Measurements from ENCODE around the gene PCSK7.
A peak's percentile ranks its signal among the peaks of the same experiment; 100 is the strongest.
"Not testable (repeated sequence)": the region's sequence is repeated elsewhere in the genome, so short reads cannot be mapped to it uniquely, and the experiment has no call there.

PCSK7 gene, protein sequence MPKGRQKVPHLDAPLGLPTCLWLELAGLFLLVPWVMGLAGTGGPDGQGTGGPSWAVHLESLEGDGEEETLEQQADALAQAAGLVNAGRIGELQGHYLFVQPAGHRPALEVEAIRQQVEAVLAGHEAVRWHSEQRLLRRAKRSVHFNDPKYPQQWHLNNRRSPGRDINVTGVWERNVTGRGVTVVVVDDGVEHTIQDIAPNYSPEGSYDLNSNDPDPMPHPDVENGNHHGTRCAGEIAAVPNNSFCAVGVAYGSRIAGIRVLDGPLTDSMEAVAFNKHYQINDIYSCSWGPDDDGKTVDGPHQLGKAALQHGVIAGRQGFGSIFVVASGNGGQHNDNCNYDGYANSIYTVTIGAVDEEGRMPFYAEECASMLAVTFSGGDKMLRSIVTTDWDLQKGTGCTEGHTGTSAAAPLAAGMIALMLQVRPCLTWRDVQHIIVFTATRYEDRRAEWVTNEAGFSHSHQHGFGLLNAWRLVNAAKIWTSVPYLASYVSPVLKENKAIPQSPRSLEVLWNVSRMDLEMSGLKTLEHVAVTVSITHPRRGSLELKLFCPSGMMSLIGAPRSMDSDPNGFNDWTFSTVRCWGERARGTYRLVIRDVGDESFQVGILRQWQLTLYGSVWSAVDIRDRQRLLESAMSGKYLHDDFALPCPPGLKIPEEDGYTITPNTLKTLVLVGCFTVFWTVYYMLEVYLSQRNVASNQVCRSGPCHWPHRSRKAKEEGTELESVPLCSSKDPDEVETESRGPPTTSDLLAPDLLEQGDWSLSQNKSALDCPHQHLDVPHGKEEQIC

GRCh38 chr11:117231842-117232091, at the start of gene PCSK7:
PCSK7 (minus strand) TSS chr11:117232073; CDS start chr11:117229844, 2,229 bp downstream.
- DNase-seq, result no peak

- DNase-seq, result no peak
Measured at GRCh38 chr11:117281159-117281558, 49.3 kb upstream of the PCSK7 start.

DNA sequence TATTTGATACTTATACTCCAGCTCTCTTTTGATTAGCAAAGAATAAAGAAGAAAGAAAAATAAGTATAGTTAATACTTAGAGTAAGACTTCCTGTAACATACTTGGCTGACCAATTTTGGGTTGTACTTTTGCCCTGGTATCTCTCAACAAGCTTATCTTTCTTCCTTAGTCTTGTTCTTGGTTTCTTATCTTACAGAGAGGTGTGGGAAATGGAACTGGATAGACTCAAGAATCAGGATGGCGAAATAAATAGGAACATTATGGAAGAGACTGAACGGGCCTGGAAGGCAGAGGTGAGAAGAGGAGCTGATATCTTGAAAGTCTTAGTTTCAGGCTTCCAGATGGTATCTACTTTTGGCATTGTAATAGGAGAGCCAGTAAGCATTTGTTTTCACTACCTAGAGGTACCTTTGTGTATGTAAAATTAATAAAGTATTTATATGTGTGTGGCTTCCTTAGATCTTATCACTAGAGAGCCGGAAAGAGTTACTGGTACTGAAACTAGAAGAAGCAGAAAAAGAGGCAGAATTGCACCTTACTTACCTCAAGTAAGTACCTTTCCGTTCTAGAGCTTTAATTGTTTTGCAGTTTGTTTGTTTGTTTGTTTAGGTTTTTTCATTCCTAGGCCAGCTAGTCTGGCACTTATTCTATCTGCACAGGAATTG, 48.0 kb upstream of the PCSK7 start:
- DNase-seq, result no peak

DNA sequence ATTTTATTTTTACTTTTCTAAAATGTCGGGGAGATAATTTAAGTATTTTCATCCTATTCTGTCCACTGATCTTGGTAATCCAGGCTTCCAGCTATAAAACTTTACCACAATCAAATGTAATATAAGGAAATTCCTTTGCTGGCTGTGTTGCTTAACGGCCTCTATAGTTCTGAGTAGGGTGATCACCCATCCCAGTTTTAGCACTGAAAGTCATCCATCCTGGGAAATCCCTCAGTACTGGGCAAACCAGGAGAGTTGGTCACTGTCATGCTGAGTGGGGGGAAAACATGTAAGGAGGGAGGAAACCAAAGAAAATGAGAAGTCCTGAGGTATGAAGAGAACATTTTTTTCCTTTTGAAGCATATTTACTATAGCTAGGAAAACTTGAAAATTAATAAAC, 46.5 kb upstream of the PCSK7 start:
- DNase-seq, result no peak

DNA sequence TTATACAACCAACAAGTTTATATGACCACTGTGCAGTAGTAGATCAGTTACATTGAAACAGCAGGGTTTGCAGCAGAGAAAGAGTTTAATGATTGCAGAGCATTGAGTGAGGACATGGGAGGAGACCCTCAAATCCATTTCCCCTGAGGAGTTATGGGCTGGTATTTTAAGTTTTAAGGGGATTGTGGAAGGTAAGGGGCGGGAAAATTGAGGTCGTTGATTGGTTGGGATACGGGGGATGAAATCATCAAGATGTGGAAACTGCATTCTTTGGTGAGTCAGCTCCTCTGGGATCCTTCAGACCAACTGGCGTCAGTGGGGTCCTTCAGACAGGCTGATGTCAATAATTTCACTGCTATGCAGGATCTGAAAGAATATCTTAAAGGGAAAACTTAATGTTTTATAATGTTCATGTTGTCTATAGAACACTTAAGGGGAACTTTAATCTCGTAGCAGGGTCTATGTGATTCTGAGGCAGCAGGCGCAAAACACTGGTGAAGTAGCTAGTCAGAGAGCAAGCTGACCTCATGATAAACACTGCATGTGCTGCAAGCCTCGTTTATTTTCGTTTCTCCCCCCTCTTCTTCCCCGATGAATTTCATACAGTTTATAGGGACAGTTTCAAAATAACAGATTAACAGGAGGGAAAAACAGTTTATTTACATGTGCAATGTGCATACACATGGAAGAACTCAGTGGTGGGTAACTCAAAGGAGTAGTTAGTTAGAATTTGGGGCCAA, 41.8 kb upstream of the PCSK7 start:
- DNase-seq, result no peak

GRCh38 chr11:117272175-117272574, 40.3 kb upstream of the PCSK7 start:
- DNase-seq, result not testable (repeated sequence)

DNA sequence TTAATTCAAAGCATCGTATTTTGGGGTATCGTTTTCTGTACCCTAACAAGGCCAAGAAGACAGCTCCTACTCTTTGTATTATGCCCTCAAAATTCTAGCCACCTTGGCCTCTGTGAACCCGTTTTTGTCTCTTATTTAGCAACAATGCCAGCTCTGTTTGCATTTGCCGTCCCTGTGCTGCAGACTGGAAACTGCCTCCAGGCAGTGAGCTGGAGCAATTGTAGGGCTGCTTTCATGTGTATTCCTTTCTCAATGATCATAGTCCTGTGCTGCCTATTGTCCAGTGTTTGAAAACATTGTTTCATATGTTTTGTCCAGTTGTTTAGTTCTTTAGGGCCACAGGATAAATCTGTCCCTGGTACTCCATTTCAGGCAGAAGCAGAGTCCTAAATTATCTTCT, 39.3 kb upstream of the PCSK7 start:
- DNase-seq, result no peak

DNA sequence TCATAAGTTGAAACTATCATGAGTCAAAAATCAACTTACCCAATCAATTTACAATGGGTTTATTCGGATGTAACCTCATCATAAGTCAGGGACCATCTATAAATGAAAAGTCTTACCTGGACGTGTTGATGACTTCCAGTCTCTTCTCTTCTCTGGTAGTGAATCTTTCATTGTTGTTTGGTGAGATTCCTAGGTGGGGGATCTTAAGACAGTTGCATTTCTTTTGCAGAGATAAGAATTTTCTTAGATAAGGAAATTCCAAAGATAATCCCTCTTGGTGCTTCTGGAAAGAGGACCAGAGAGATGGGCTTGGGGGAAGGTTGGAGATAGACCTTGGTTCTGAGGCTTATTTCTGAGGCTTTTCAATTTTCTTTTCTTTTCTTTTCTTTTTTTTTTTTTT, 38.0 kb upstream of the PCSK7 start:
- no peak for DNase-seq

GRCh38 chr11:117265745-117266144, 33.9 kb upstream of the PCSK7 start:
- no peak for DNase-seq

- not testable (repeated sequence) for DNase-seq
Measured at GRCh38 chr11:117264624-117265323, 32.9 kb upstream of the PCSK7 start.

- DNase-seq, result no peak
Measured at GRCh38 chr11:117259417-117259816, 27.5 kb upstream of the PCSK7 start.

DNA sequence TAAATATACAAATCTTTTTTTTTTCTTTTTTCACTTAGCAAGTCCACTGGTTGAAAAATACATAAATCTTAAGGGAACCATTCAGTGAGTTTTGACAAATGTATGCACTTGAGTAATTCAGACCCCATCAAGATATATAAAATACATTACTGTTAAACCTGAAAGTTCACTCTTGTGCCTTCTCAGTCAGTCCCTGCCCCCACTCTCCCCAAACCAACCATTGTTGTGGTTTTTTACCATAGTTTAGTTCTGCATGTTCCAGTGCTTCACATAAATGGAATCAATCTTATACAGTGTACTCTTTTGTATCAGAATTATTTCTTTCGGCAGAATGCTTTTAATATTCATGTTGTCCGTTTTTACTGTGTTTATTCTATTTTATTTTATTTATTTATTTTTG, 26.7 kb upstream of the PCSK7 start:
- no peak for DNase-seq

GRCh38 chr11:117256573-117256972, 24.7 kb upstream of the PCSK7 start:
- no peak for DNase-seq

DNA sequence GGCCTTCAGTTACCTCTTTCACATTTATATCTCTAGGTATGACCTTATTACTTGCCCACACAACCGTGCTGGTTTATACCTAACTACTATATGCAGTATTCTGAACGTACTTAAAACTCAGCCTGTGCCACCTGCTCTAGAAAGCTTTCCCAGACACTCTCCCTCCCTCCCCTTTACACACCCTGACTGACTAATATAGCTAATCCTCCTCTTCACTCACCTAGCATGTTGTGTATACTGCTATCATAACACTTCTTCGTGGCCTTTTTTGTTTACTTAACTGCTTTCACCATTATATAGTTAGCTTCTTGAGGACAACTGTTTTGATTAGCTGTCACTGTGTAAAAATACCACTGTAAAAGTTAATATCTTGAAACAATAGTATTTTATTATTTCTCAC, 24.1 kb upstream of the PCSK7 start:
- no peak for DNase-seq

DNA sequence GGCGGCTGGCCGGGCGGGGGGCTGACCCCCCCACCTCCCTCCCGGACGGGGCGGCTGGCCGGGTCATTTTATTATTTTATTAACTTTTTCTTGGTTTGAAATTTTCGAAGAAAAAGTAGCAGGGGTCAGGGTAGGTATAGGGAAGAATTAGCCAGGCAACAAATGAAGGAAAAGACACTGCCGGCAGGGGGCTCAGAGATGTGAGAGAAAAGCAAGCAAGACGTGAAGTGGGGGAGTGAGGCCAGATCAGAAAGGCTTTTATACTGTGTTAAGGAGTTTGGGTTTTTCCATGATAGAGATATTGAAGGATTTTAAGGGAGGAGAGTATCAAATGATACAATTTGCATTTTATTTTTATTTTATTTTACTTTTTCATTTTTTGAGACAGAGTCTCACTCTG, 19.6 kb upstream of the PCSK7 start:
- no peak for DNase-seq

GRCh38 chr11:117249571-117249970, 17.7 kb upstream of the PCSK7 start:
- no peak for DNase-seq

GRCh38 chr11:117248341-117248740, 16.5 kb upstream of the PCSK7 start:
- no peak for DNase-seq

GRCh38 chr11:117239295-117239694, 7.4 kb upstream of the PCSK7 start:
- DNase-seq, result no peak

GRCh38 chr11:117238221-117238620, 6.3 kb upstream of the PCSK7 start:
- DNase-seq, result no peak

DNA sequence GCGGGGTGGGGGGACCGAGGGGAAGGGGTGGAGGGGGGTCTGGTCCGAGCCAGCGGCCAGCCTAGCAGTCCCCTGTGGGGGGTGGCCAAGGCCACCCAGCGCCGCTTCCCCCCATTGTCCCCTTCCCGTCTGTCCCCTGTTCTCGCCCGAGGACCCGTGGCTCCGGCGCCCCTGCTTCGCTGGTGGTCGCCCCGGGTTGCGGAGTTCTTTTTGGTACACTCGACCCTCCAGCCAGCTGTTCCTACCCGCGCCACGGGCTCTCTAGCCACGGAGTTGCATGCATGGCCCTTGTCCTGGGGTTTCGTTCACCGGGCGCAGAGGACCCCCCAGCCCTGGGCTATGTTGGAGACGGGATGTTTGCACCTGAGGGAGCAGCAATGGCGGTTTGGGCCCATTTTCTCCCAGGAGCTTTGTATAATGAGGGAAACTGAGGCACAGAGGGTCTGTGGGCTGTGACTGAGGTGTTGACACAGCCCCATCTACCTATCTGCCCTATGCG, 1.1 kb upstream of the PCSK7 start:
- no peak for DNase-seq

DNA sequence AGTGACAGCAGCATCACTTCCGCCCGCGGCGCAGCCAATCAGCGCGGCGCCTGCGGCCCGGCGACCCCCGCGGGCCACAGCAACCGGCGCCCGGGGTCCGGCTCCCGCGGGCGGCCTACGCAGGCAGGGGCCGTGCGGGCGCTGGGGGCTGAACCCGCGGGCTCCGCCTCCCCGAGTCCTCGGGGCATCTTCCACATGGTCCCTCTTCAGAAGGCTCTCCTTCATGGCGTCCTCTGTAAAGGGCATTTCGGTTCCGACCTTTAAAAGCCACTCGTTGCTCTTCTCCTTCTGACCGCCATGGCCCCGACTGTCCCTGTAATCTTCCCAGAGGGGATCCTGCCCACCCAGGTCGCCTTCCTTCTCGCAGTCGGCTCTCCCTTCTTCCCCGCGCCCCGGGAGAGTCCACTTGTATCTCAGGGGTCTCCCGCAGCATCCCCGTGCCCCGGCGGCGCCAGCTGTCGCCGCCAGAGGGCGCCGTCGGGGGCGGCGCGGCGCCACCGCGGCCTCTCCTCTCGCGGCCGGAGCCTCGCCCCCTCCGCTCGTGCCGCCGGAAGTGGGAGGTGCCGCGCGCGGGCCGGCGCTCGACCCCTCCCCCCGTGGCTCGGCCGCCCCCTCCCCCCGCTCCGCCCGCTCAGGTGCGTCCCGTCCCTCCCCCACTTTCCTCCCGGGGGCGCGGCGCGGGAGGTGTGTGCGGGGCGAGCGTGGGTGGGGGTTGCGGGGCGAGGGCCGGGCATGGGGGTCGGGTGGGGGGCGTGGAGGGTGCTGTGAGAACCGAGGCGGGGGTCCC, 412 bp upstream of the PCSK7 start, which contains the start of gene RNF214:
Gene RNF214, plus strand, starts transcription at position 580 of the 787 bp plus-strand sequence. CDS start 1,602 bp downstream, outside the sequence.
- peak; percentile 79 for DNase-seq

Measured in stimulated activated CD4-positive, alpha-beta T cell treated with anti-CD3 and anti-CD28 coated beads, Interleukin-12 subunit alpha, Interleukin-12 subunit beta, amount 100 ng/mL, for 4 hours (primary cell).